Liver (tissue), 2 donors: ENCODE results near the gene C3orf20.

Experiments used
- CTCF ChIP-seq: fragments of 150-350 bp; IDR thresholded peaks from 2 replicates; pipeline ENCODE4 v1.5.1; 2017; ENCODE audit warnings: improper control_type of control experiment, low read depth, low read length; ENCODE audit not compliant: missing input control
- MAX ChIP-seq: IDR thresholded peaks from 2 replicates; pipeline ENCODE4 v1.6.1; 2016; ENCODE audit warnings: antibody characterized with exemption
- YY1 ChIP-seq: IDR thresholded peaks from 2 replicates; pipeline ENCODE4 v1.6.1; 2016; ENCODE audit warnings: antibody characterized with exemption, mild to moderate bottlenecking
- donor health status: healthy.

- TF ChIP-seq CTCF (no peak), YY1 (no peak), MAX (no peak)
Measured at GRCh38 chr3:14672588-14672987, 2.4 kb upstream of the C3orf20 start.
